OCI-LY7 (cell line): ENCODE measurements around the gene MAP4. TPM values are rescaled to one million over a fixed set of nuclear protein-coding genes. Genes with fewer than 3 reads are reported as not detected.

Experiments used
- BruUV-seq: library from RNA; stranded (reverse); fragments of 400-500 nt; replicated peaks from 2 replicates; lab custom pipeline; 2021; lab: Mats Ljungman, UMichigan
- CTCF ChIA-PET: fragments of 300-600 bp; sonication (Branson Sonifier 250); formaldehyde crosslinking; loops from one replicate; lab custom pipeline; 2022; ENCODE audit warnings: antibody characterized with exemption; ENCODE audit not compliant: unreplicated experiment; lab: Charles Lee
- POLR2A ChIA-PET: fragments of 300-600 bp; sonication (Branson Sonifier 250); formaldehyde crosslinking; loops from one replicate; lab custom pipeline; 2022; ENCODE audit warnings: antibody characterized with exemption; lab: Charles Lee
- DNase-seq: peaks from one replicate; pipeline ENCODE4 v3.0.0-alpha.2; 2015; ENCODE audit warnings: low spot score
- H2AFZ ChIP-seq: fragments of 200-600 bp; sonication (generic), shearing (Covaris generic); 2 replicates; pipeline ENCODE4 v1.6.1; 2014; ENCODE audit warnings: mild to moderate bottlenecking, antibody characterized with exemption, low read length, moderate library complexity
- H3K27ac ChIP-seq: fragments of 200-600 bp; sonication (generic); 2 replicates; pipeline ENCODE4 v1.5.1; 2014; ENCODE audit warnings: mixed run types, low read depth, mild to moderate bottlenecking, moderate library complexity, low read length, inconsistent platforms; ENCODE audit not compliant: poor library complexity, severe bottlenecking
- H3K36me3 ChIP-seq: fragments of 200-600 bp; sonication (generic); 2 replicates; pipeline ENCODE4 v1.6.1; 2014; ENCODE audit warnings: mild to moderate bottlenecking, antibody characterized with exemption, low read length, moderate library complexity, mixed read lengths; ENCODE audit not compliant: insufficient read depth
- H3K4me1 ChIP-seq: fragments of 200-600 bp; sonication (generic); 2 replicates; pipeline ENCODE4 v1.5.1; 2014; ENCODE audit warnings: mild to moderate bottlenecking, low read length; ENCODE audit not compliant: insufficient read depth, poor library complexity, severe bottlenecking
- H3K4me2 ChIP-seq: fragments of 200-600 bp; sonication (generic); 2 replicates; pipeline ENCODE4 v1.6.1; 2014; ENCODE audit warnings: mild to moderate bottlenecking, low read length
- H3K4me3 ChIP-seq: fragments of 200-600 bp; sonication (generic); 2 replicates; pipeline ENCODE4 v1.5.1; 2014; ENCODE audit warnings: mild to moderate bottlenecking, low read depth, low read length; ENCODE audit not compliant: poor library complexity, severe bottlenecking
- H3K79me2 ChIP-seq: fragments of 200-600 bp; sonication (generic); 2 replicates; pipeline ENCODE4 v1.6.1; 2016; ENCODE audit warnings: low read depth, mild to moderate bottlenecking, low read length, moderate library complexity, mixed read lengths; ENCODE audit not compliant: insufficient read depth
- H3K9me2 ChIP-seq: fragments of 200-600 bp; sonication (generic); 2 replicates; pipeline ENCODE4 v1.6.1; 2016; ENCODE audit warnings: mild to moderate bottlenecking, low read length, mixed read lengths; ENCODE audit not compliant: insufficient read depth
- H3K9me3 ChIP-seq: fragments of 200-600 bp; sonication (generic); 2 replicates; pipeline ENCODE4 v1.6.1; 2014; ENCODE audit warnings: mild to moderate bottlenecking, mixed run types, low read length, mixed read lengths
- H4K20me1 ChIP-seq: fragments of 200-600 bp; sonication (generic); 2 replicates; pipeline ENCODE4 v1.6.1; 2014; ENCODE audit warnings: mild to moderate bottlenecking, antibody characterized with exemption, low read length, moderate library complexity, mixed read lengths; ENCODE audit not compliant: insufficient read depth
- EZH2phosphoT487 ChIP-seq: fragments of 200-600 bp; sonication (generic); IDR thresholded peaks from 2 replicates; pipeline ENCODE4 v1.6.1; 2018; ENCODE audit warnings: low read depth, borderline replicate concordance, mild to moderate bottlenecking, mixed run types, antibody characterized with exemption, low read length, moderate library complexity, mixed read lengths
- intact Hi-C: fragments of 100-400 bp; cut with micrococcal nuclease; formaldehyde crosslinking; loops from one replicate; pipeline ENCODE4 v1.10.0; 2022; ENCODE audit not compliant: unreplicated experiment
- total RNA-seq, 2 experiments: library from RNA; depleted of rRNA in 1 of 2; stranded (reverse); fragments of >200 nt in 1 of 2; shearing (Covaris generic) in 1 of 2; gene quantifications; 2 replicates each; pipeline ENCODE4 v1.2.3, GENCODE V29; 2014 to 2022
- TF ChIP-seq, protein P1 (sequence below): fragments of 200-600 bp; sonication (generic); conservative IDR thresholded peaks from 2 replicates; pipeline ENCODE4 v1.5.1; 2014; ENCODE audit warnings: mild to moderate bottlenecking, antibody characterized with exemption, low read length, moderate library complexity, mixed read lengths

The MAP4 gene
- total RNA-seq, 2 experiments from 2014 or later = 26.1 to 78.4 TPM

DNA sequence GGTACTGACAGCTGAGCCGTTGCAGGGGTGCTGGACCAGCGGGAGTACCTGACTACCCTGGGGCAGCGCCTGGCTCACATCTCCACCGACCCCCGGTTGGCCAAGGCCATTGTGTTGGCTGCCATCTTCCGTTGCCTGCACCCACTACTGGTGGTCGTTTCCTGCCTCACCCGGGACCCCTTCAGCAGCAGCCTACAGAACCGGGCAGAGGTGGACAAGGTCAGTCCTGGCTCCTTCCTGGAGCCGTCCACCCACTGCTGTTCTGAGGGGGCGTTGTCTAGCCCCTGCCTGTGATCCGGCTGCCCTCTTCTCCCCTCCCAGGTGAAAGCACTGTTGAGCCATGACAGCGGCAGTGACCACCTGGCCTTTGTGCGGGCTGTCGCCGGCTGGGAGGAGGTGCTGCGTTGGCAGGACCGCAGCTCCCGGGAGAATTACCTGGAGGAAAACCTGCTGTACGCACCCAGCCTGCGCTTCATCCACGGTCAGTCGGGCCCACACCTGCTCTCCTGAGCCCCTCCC, 167.6 kb downstream of the MAP4 start:
- Histone ChIP-seq H3K36me3 (peaks cover 83% of the 10 kb centered on the region), H3K79me2 (no peaks in the 10 kb centered on the region)
- CTCF ChIA-PET = no interaction called here

DNA sequence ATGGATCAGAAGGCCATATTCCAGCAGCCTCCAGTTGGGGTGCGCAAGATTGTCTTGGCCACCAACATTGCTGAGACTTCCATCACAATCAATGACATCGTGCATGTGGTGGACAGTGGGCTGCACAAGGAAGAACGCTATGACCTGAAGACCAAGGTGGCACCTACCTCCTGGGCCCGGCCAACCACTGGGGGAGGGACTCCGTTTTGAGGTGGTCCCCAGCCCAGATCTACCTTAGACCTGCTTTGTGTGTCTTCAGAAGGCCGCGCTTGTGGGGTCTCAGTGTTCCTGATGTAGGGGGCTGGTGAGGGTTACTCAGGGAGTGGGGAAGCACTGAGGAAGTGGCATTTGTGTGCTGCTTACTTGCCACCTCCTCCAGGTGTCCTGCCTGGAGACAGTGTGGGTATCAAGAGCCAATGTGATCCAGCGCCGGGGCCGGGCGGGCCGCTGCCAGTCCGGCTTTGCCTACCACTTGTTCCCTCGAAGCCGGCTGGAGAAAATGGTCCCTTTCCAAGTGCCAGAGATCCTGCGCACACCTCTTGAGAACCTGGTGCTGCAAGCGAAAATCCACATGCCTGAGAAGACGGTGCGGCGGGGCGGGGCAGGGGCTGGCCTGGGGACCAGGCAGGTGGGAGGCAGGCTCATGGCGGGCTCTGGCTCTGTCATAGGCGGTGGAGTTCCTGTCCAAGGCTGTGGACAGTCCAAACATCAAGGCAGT, 168.3 kb downstream of the MAP4 start:
- TF ChIP-seq EZH2phosphoT487 = no peak
- TF ChIP-seq, protein P1, sequence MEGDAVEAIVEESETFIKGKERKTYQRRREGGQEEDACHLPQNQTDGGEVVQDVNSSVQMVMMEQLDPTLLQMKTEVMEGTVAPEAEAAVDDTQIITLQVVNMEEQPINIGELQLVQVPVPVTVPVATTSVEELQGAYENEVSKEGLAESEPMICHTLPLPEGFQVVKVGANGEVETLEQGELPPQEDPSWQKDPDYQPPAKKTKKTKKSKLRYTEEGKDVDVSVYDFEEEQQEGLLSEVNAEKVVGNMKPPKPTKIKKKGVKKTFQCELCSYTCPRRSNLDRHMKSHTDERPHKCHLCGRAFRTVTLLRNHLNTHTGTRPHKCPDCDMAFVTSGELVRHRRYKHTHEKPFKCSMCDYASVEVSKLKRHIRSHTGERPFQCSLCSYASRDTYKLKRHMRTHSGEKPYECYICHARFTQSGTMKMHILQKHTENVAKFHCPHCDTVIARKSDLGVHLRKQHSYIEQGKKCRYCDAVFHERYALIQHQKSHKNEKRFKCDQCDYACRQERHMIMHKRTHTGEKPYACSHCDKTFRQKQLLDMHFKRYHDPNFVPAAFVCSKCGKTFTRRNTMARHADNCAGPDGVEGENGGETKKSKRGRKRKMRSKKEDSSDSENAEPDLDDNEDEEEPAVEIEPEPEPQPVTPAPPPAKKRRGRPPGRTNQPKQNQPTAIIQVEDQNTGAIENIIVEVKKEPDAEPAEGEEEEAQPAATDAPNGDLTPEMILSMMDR = no peak

More for the DNA sequence above, 167.6 kb downstream of the MAP4 start:
- H2AFZ ChIP-seq = no peak overlapping the region
- no peaks in the 10 kb centered on the region for H3K4me1 ChIP-seq
- intact Hi-C loops = no loop called here
- no peak overlapping the region for H3K27ac ChIP-seq
- POLR2A ChIA-PET = interaction anchor here (0.6 kb wide), 1 partner anchor 331 kb away, joined by 4 read pairs; no protein-coding TSS in a partner anchor
- H3K9me3 ChIP-seq = no peaks in the 10 kb centered on the region
- no peak overlapping the region for H3K4me3 ChIP-seq
- BruUV-seq = no TSS peak
- TF ChIP-seq, protein P1 = no peak
- TF ChIP-seq EZH2phosphoT487 = no peak
- no peaks in the 10 kb centered on the region for H4K20me1 ChIP-seq
- no peak overlapping the region for H3K4me2 ChIP-seq
- no peaks in the 10 kb centered on the region for H3K9me2 ChIP-seq
- no peak for DNase-seq

DNA sequence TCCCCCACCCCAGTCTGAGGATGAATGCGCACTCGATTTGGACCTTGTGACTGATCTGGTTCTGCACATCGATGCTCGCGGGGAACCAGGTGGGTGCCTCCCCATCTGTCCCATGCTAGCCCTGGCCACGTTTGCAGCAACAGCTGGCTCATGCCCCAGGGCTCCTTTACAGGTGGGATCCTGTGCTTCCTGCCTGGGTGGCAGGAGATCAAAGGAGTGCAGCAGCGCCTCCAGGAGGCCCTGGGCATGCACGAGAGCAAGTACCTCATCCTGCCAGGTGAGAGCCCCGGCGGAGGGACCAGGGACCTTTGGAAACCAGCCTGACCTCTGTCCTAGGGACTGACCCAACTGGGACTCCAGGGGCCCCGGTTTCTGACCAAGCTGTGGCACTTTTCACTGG, 169.0 kb downstream of the MAP4 start:
- Histone ChIP-seq H3K4me2 (no peak overlapping the region), H3K27ac (no peak overlapping the region), H3K4me3 (no peak overlapping the region), H4K20me1 (no peaks in the 10 kb centered on the region), H3K9me3 (no peaks in the 10 kb centered on the region), H3K79me2 (no peaks in the 10 kb centered on the region), H2AFZ (no peak overlapping the region), H3K36me3 (peaks cover 96% of the 10 kb centered on the region), H3K4me1 (no peaks in the 10 kb centered on the region), H3K9me2 (no peaks in the 10 kb centered on the region)
- CTCF ChIA-PET = no interaction called here
- no peak for DNase-seq
- POLR2A ChIA-PET = interaction anchor here (0.6 kb wide), 1 partner anchor 100 kb away, joined by 4 read pairs; no protein-coding TSS in a partner anchor
- no TSS peak for BruUV-seq
- intact Hi-C loops = no loop called here
- no peak for TF ChIP-seq EZH2phosphoT487
- TF ChIP-seq, protein P1 = no peak

More for the DNA sequence above, 168.3 kb downstream of the MAP4 start:
- Histone ChIP-seq H3K4me2 (no peak overlapping the region), H2AFZ (no peak overlapping the region), H3K4me3 (no peak overlapping the region), H3K36me3 (peaks cover 90% of the 10 kb centered on the region), H3K79me2 (no peaks in the 10 kb centered on the region), H3K4me1 (no peaks in the 10 kb centered on the region), H3K9me2 (no peaks in the 10 kb centered on the region), H4K20me1 (no peaks in the 10 kb centered on the region), H3K9me3 (no peaks in the 10 kb centered on the region), H3K27ac (no peak overlapping the region)
- no TSS peak for BruUV-seq
- CTCF ChIA-PET = no interaction called here
- POLR2A ChIA-PET = interaction anchor here (0.6 kb wide), 1 partner anchor 99 kb away, joined by 4 read pairs; no protein-coding TSS in a partner anchor
- intact Hi-C loops = no loop called here
- DNase-seq = no peak
